ENCODE data around the gene AQP1. TPM values are rescaled to one million over a fixed set of nuclear protein-coding genes. Genes with fewer than 3 reads are reported as not detected.

The AQP1 gene
- total RNA-seq, 2 donors from 2014 or later = 0.11 TPM; not detected in 1

- Mint-ChIP-seq H3K9me3 (no peaks in the 10 kb centered on the region), H3K27ac (no peak overlapping the region), H3K36me3 (no peaks in the 10 kb centered on the region)
- ATAC-seq = no peak
- DNase-seq (ENCODE audit: low spot score in 2 of 2) = peak in 1 of 2 donors; percentile 28
These were observed 58.4 kb downstream of the AQP1 start for GRCh38 chr7:30970074-30970473.

GRCh38 chr7:30970594-30971094, 59.0 kb downstream of the AQP1 start:
- DNase-seq (ENCODE audit: low spot score in 2 of 2) (no peak), ATAC-seq (no peak)
- no peaks in the 10 kb centered on the region for H3K9me3 Mint-ChIP-seq
- H3K36me3 Mint-ChIP-seq = no peaks in the 10 kb centered on the region
- no peak overlapping the region for H3K27ac Mint-ChIP-seq

- H3K27ac Mint-ChIP-seq = no peak overlapping the region
- no peaks in the 10 kb centered on the region for H3K9me3 Mint-ChIP-seq
- DNase-seq (ENCODE audit: low spot score in 2 of 2) = peak in 1 of 2 donors; percentile 23
- H3K36me3 Mint-ChIP-seq = no peaks in the 10 kb centered on the region
- ATAC-seq = no peak
These were observed 59.8 kb downstream of the AQP1 start for GRCh38 chr7:30971440-30971839.

GRCh38 chr7:30971840-30972563, 60.3 kb downstream of the AQP1 start:
- no peaks in the 10 kb centered on the region for H3K36me3 Mint-ChIP-seq
- no peaks in the 10 kb centered on the region for H3K9me3 Mint-ChIP-seq
- ATAC-seq (no peak), DNase-seq (ENCODE audit: low spot score in 2 of 2) (peak in 1 of 2 donors; percentile 28)
- no peak overlapping the region for H3K27ac Mint-ChIP-seq

- DNase-seq (ENCODE audit: low spot score in 2 of 2) (no peak), ATAC-seq (no peak)
- H3K36me3 Mint-ChIP-seq = no peaks in the 10 kb centered on the region
- no peaks in the 10 kb centered on the region for H3K9me3 Mint-ChIP-seq
- no peak overlapping the region for H3K27ac Mint-ChIP-seq
These were observed 61.6 kb downstream of the AQP1 start for GRCh38 chr7:30973292-30973691.

- Mint-ChIP-seq H3K27ac (no peak overlapping the region), H3K36me3 (no peaks in the 10 kb centered on the region), H3K9me3 (no peaks in the 10 kb centered on the region)
- ATAC-seq (no peak), DNase-seq (ENCODE audit: low spot score in 2 of 2) (no peak)
These were observed 62.3 kb downstream of the AQP1 start for GRCh38 chr7:30973791-30974604.

- H3K27ac Mint-ChIP-seq = no peak overlapping the region
- H3K36me3 Mint-ChIP-seq = no peaks in the 10 kb centered on the region
- ATAC-seq = peak; percentile 92 to 94
- no peaks in the 10 kb centered on the region for H3K9me3 Mint-ChIP-seq
- DNase-seq (ENCODE audit: low spot score in 2 of 2) = peak; percentile 69 to 70
These were observed 63.1 kb downstream of the AQP1 start for GRCh38 chr7:30974605-30975255.

Other genes starting within 250 kb of the AQP1 start
- gene CRHR2, start 229.4 kb upstream of the AQP1 start, total RNA-seq = not detected
- gene INMT, start 159.7 kb upstream of the AQP1 start, total RNA-seq = under 1 TPM in 1 of 2 donors, not detected in 1; 0.33 TPM
- 1 to 10 TPM in 1 of 2 donors, under 1 TPM in 1; 0.32 to 1.9 TPM for gene MINDY4, start 140.4 kb upstream of the AQP1 start, total RNA-seq
- not detected for gene GHRHR, start 52.1 kb downstream of the AQP1 start, total RNA-seq
- gene ADCYAP1R1, start 140.5 kb downstream of the AQP1 start, total RNA-seq = not detected

Measured in activated naive CD4-positive, alpha-beta T cell treated with anti-CD3 and anti-CD28 coated beads, Interleukin-2, amount 50 U/mL, for 72 hours (primary cell).